ENCODE data around the gene CDK5RAP2.

DNA sequence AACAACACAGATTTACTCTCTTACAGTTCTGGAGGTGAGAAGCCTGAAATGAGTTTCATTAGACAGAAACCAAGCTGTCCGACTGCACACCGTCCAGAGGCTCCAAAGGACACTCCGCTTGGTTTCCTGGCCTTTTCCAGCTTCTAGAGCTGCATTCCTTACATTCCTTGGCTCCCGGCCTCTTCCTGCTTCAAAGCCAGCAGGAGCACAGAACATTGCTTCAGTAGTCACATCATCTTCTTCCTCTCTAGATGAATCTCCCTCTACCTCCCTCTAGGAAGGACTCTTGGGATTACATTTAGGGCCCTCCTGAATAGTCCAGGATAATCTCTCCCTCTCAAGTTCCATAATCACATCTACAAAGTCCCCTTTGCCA, 213.3 kb downstream of the CDK5RAP2 start:
- TF ChIP-seq, protein P1, sequence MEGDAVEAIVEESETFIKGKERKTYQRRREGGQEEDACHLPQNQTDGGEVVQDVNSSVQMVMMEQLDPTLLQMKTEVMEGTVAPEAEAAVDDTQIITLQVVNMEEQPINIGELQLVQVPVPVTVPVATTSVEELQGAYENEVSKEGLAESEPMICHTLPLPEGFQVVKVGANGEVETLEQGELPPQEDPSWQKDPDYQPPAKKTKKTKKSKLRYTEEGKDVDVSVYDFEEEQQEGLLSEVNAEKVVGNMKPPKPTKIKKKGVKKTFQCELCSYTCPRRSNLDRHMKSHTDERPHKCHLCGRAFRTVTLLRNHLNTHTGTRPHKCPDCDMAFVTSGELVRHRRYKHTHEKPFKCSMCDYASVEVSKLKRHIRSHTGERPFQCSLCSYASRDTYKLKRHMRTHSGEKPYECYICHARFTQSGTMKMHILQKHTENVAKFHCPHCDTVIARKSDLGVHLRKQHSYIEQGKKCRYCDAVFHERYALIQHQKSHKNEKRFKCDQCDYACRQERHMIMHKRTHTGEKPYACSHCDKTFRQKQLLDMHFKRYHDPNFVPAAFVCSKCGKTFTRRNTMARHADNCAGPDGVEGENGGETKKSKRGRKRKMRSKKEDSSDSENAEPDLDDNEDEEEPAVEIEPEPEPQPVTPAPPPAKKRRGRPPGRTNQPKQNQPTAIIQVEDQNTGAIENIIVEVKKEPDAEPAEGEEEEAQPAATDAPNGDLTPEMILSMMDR (IDR thresholded peaks at IDR 0.05), result no peak
- no peak for TF ChIP-seq POLR2A (IDR thresholded peaks at IDR 0.05)
